Measurements from ENCODE around the gene ACSM6. TPM values are rescaled to one million over a fixed set of nuclear protein-coding genes. Genes with fewer than 3 reads are reported as not detected.

ACSM6 gene
- total and polyA plus RNA-seq, 2 of the 8 experiments (the other 6 are each of a cell fraction or from before 2014, with no cell fraction given): 0.33 TPM; not detected in 1

DNA sequence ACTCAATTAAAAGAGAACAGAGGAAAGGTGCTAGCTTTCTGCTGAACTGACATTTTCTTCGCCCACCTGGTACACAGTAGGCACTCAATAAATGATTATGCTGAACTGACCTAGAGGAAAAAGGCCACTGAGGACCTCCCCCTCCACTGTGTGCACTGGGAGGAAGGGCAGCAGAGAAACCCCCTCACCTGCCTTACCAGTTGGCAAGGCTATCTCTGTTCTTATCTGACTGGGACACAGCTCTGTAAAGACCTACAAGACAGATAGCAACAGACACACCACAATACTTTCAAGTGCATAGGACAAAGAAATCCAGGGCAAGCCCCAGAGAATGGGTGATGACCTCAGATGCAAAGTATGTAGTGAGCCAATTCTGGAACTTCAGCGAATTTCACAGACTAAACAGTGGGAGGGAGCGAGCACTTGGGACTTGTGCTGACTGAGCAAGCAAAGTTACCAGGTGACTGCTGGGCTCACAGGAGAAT, 66.4 kb downstream of the ACSM6 start:
- WGBS, 2 experiments (ENCODE audit: extremely low coverage in 1 of 2, insufficient coverage in 1 of 2, insufficient read length in 1 of 2, insufficient replicate concordance in 2 of 2, low coverage in 1 of 2, low lambda C conversion rate in 2 of 2, missing lambda C conversion rate in 1 of 2): 83% methylated on average over 3 of the region's 3 CpGs; no CpG with 5 or more reads in 1 of the 2 experiments
- H3K4ac ChIP-seq (replicated peaks; ENCODE audit: insufficient read length, low read depth, low read length): no peak overlapping the region
- no peak overlapping the region for H3K4me3 ChIP-seq (ENCODE audit: extremely low read depth in 1 of 4, insufficient read depth in 2 of 4, low read depth in 3 of 4, low read length in 4 of 4)

More for the DNA sequence above, 66.4 kb downstream of the ACSM6 start:
- Histone ChIP-seq H3K79me1 (ENCODE audit: low read depth, low read length) (peaks cover 2% of the 10 kb centered on the region; the same call in 1 of the 2 replicates), H2BK20ac (ENCODE audit: low read length) (no peak overlapping the region), H3K27me3 (replicated peaks in 1 of 4; ENCODE audit: control insufficient read depth in 3 of 4, extremely low read depth in 1 of 4, insufficient read depth in 3 of 4, low read length in 3 of 4) (no peaks in the 10 kb centered on the region), H3K56ac (replicated peaks; ENCODE audit: insufficient read length, low read depth, low read length) (no peak overlapping the region), H3K18ac (ENCODE audit: extremely low read depth, low read length) (no peak overlapping the region), H2AK5ac (ENCODE audit: low read depth, low read length) (no peak overlapping the region), H3K9me3 (ENCODE audit: insufficient read depth in 2 of 2, low read depth in 1 of 2, low read length in 1 of 2) (0 out of 4 replicates have a peak, but pooled peaks cover 0 to 3% of the 10 kb centered on the region in 2 experiments), H2BK12ac (ENCODE audit: low read depth, low read length) (no peak overlapping the region), H4K8ac (ENCODE audit: extremely low read depth, insufficient read depth, low read length) (no peak overlapping the region), H3K36me3 (ENCODE audit: control insufficient read depth in 2 of 4, insufficient read depth in 4 of 4, low read length in 3 of 4) (peaks cover 11 to 77% (median 36%) of the 10 kb centered on the region in 4 experiments), H3K27ac (ENCODE audit: low read depth, low read length) (no peak overlapping the region), H4K5ac (ENCODE audit: insufficient read length, low read depth, low read length) (no peak overlapping the region), H4K20me1 (replicated peaks in 1 of 2; ENCODE audit: control insufficient read depth in 1 of 2, insufficient read depth in 2 of 2, low read length in 2 of 2) (no peaks in the 10 kb centered on the region), H2BK15ac (ENCODE audit: low read length) (no peak overlapping the region), H4K91ac (replicated peaks; ENCODE audit: insufficient read length, low read length) (no peak overlapping the region), H3K4me2 (ENCODE audit: insufficient read depth in 1 of 2, low read depth in 2 of 2, low read length in 2 of 2) (no peak overlapping the region), H2AFZ (ENCODE audit: low read length) (no peak overlapping the region), H3K9ac (replicated peaks in 1 of 4; ENCODE audit: extremely low read depth in 1 of 4, low read depth in 3 of 4, low read length in 3 of 4) (no peak overlapping the region), H3K79me2 (ENCODE audit: control insufficient read depth in 1 of 2, insufficient read depth in 2 of 2, low read length in 2 of 2) (peaks cover 0 to 18% of the 10 kb centered on the region in 2 experiments; a peak in 2 of 4 replicates), H3K23me2 (ENCODE audit: low read depth, low read length) (peaks cover 3% of the 10 kb centered on the region; the same call in 1 of the 2 replicates), H2BK120ac (replicated peaks; ENCODE audit: low read depth, low read length) (no peak overlapping the region), H3K4me1 (replicated peaks in 1 of 4; ENCODE audit: control insufficient read depth in 3 of 4, insufficient read depth in 4 of 4, low read length in 3 of 4) (peaks cover 5 to 21% (median 12%) of the 10 kb centered on the region in 4 experiments), H3K14ac (ENCODE audit: insufficient read length) (no peak overlapping the region), H3K23ac (ENCODE audit: insufficient read length) (no peak overlapping the region), H2BK5ac (ENCODE audit: low read depth, low read length) (no peak overlapping the region)
- POLR2A ChIA-PET (ENCODE audit: partially characterized antibody): no interaction called here
- CTCF ChIA-PET (ENCODE audit: partially characterized antibody): interaction anchor here (0.5 to 7.3 kb wide), 6 partner anchors 11 to 102 kb away, joined by 3 to 52 read pairs (median 7); no protein-coding TSS in a partner anchor
- TF ChIP-seq SIN3A (conservative IDR thresholded peaks at IDR 0.05 in 1 of 2, IDR thresholded peaks at IDR 0.05 in 1 of 2; ENCODE audit: low read depth in 1 of 2, low read length in 2 of 2) (no peak), GTF2F1 (IDR thresholded peaks at IDR 0.05; ENCODE audit: borderline replicate concordance, low read depth, low read length) (no peak), TAF7 (optimal IDR thresholded peaks at IDR 0.05; ENCODE audit: borderline replicate concordance, low read depth, low read length) (no peak), BACH1 (IDR thresholded peaks at IDR 0.05; ENCODE audit: low read length) (no peak), BRCA1 (IDR thresholded peaks at IDR 0.05; ENCODE audit: low read depth, low read length) (no peak), ASH2L (IDR thresholded peaks at IDR 0.05; ENCODE audit: low read length) (no peak), POLR2A (IDR thresholded peaks at IDR 0.05; ENCODE audit: control extremely low read depth in 1 of 2, low read depth in 2 of 2, low read length in 2 of 2) (no peak), SIX5 (IDR thresholded peaks at IDR 0.05; ENCODE audit: low read depth, low read length) (no peak), NRF1 (IDR thresholded peaks at IDR 0.05; ENCODE audit: low read depth, low read length) (no peak)
- TF ChIP-seq, protein P1, sequence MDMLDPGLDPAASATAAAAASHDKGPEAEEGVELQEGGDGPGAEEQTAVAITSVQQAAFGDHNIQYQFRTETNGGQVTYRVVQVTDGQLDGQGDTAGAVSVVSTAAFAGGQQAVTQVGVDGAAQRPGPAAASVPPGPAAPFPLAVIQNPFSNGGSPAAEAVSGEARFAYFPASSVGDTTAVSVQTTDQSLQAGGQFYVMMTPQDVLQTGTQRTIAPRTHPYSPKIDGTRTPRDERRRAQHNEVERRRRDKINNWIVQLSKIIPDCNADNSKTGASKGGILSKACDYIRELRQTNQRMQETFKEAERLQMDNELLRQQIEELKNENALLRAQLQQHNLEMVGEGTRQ (IDR thresholded peaks at IDR 0.05; ENCODE audit: low read length): no peak
- TF ChIP-seq, protein P2, sequence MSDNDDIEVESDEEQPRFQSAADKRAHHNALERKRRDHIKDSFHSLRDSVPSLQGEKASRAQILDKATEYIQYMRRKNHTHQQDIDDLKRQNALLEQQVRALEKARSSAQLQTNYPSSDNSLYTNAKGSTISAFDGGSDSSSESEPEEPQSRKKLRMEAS (IDR thresholded peaks at IDR 0.05): no peak
- FAIRE-seq: no peak
- DNase-seq (ENCODE audit: low read depth in 1 of 2, low spot score in 2 of 2): peak in 1 of 2 experiments; percentile 28

Measured in H1 (cell line).